NCI-H1694 (cell line): ENCODE results near the gene TMEM123.
"Not testable (repeated sequence)": the region's sequence is repeated elsewhere in the genome, so short reads cannot be mapped to it uniquely, and the experiment has no call there.

Experiments
- DNase-seq: peaks from one replicate; lab custom pipeline; 2025; lab: John Stamatoyannopoulos, UW

The TMEM123 gene

GRCh38 chr11:102448869-102449224 is 3.7 kb downstream of the TMEM123 start:
- DNase-seq, result no peak

DNA sequence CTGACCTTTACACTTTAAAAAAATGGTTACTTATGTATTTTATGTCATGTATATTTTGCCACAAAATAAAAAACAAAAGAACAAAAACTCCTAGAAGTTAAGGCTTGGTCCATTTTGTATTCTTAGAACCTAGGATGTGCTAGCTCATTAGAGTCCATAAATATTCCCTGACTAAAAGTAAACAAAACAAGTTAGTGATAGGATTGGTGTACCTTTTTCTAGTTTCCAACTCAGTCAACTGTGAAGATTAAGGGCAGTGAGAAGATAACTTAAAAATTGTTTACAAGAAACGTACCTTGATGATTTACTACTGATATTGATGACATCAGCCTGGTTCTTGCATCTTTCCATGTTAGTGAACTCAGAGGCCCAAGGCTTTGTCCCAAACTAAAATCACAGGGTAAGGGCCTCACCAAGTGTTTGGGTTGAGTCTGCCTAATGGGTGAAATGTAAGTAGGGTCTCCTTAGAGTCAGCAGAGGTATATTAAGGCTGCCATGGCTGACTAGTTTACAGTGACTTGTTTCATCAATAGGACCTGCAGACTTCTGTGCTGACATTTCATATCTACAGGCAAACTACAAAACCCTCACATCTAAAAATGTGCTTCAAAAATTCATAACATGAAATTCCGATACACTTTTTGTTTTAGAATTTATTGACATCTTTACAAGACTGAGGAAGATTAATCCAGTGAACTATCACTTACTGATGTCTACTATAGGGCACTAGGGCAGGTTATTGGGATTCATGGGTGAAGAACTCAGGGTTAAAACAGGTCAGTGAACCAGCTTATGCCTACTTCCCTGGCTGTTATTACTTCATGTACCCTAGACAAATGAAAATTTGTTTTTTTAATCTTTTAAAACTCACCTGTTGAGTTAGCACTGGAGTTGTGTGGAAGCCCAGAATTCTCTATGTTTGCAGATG is 4.4 kb downstream of the TMEM123 start:
- DNase-seq, result no peak

DNA sequence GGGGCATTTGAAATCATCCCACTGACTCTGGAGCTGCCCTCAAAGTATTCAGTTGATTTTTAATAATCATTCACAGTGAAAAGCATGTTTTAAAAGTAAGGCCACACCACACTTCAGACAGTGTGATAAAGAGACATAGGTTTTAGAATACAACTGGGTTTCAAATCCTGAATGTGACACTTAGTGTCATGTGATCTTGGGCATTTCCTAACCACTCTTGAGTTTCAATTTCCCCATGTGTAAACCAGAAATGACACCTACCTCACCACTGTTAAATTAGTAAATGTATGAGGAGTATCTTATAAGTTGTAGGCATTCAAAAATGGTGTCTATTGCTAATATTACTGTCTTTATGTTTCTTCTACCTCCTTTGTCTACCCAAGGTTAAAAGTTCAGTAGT is 5.4 kb downstream of the TMEM123 start:
- no peak for DNase-seq

- no peak for DNase-seq
Observed at GRCh38 chr11:102446606-102447005, 6.0 kb downstream of the TMEM123 start.

- not testable (repeated sequence) for DNase-seq
Observed at GRCh38 chr11:102444693-102445092, 7.9 kb downstream of the TMEM123 start.

DNA sequence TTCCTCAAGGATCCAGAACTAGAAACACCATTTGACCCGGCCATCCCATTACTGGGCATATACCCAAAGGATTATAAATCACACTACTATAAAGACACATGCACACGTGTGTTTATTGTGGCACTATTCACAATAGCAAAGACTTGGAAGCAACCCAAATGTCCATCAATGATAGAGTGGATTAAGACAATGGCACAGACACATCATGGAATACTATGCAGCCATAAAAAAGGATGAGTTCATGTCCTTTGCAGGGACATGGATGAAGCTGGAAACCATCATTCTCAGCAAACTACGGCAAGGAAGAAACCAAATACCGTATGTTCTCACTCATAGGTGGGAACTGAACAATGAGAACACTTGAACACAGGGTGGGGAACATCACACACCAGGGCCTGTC is 8.4 kb downstream of the TMEM123 start:
- DNase-seq, result not testable (repeated sequence)

GRCh38 chr11:102439063-102439363 is 13.6 kb downstream of the TMEM123 start:
- not testable (repeated sequence) for DNase-seq

DNA sequence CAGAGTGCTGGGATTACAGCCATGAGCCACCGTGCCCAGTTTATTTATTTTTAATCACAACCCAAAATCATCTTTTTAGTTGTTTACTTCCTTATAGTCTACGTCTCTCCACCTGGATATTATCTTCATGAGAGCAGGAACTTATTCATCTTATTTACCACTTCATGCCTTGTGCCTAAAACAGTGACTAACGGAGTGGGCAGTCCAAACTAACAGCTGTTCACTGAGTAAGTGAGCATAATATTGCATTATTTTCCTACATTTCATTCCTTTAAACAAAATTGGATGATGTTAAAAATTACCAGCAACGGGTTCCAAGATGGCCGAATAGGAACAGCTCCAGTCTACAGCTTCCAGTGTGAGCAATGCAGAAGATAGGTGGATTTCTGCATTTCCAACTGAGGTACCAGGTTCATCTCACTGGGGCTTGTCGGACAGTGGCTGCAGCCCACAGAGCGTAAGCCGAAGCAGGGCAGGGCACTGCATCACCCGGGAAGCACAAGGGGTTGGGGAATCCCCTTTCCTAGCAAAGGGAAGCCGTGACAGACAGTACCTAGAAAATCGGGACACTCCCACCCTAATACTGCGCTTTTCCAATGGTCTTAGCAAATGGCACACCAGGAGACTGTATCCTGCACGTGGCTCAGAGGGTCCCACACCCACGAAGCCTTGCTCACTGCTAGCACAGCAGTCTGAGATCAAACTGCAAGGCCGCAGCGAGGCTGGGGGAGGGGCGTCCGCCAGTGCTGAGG is 14.1 kb downstream of the TMEM123 start:
- DNase-seq, result no peak

- DNase-seq, result no peak
Observed at GRCh38 chr11:102437727-102438126, 14.8 kb downstream of the TMEM123 start.

DNA sequence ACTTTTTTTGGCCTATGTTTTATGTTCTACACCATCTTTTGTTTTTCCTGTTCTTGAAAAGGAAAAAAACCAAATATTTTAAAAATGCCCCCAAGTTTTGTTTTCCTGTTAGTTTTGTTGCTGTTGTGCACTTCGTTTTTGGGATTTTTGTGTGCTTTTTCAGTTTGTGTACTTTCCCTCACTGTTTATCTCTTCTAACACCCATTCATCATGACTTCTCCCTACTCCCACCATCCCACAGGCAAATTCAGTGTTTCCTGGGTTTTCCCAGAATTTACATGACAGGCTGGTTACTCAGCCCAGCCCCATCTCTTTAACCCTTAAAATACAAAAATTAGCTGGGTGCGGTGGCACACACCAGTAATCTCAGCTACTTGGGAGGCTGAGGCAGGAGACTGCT is 15.6 kb downstream of the TMEM123 start:
- no peak for DNase-seq

DNA sequence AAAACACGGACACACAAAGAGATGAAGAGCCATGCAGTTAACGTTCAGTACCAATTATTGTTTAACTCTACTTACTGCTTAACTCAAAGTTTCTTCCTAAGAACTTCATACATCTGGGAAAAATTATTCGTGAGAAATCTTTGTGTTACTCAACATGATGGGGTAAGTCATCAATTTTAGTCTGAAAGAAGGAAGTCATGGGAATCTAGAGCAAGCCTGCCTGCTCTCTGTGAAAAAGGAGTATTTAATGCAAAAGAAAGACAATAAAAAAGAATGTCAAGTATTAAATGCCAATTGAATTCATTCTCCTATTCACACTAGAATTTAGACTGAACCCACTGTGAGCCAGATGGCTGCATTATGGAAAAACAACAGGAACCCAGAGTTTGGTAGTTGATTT is 16.0 kb downstream of the TMEM123 start:
- no peak for DNase-seq

DNA sequence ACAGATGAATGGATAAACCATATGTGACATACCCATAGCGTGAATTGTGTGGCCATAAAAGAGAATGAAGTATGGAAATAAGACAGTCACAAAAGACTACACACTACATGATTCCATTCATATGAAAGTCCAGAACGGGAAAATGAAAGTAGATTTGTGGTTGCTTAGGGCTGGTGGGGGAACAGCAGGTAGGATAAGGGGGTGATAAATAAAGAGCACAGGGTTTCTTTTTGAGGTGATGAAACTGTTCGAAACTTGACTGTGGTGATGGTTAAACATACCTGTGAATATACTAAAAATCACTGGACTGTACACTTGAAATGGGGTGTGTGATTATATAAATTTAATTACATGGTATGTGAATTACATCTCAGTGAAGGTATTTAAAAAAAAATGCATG is 16.9 kb downstream of the TMEM123 start:
- DNase-seq, result no peak

GRCh38 chr11:102433571-102433970 is 19.0 kb downstream of the TMEM123 start:
- DNase-seq, result not testable (repeated sequence)

DNA sequence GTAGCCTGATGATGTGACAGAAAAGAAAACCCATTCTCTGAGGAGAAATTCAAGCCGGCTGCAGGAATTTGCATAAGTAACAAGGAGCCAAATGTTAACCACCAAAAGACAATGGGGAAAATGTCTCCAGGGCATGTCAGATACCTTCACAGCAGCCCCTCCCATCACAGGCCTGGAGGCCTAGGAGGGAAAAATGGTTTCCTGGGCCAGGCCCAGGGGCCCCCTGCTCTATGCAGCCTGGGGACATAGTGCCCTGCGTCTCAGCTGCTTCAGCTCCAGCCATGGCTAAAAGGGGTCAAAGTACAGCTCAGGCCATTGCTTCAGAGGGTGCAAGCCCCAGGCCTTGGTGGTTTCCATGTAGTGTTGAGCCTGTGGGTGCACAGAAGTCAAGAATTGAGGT is 20.0 kb downstream of the TMEM123 start:
- DNase-seq, result not testable (repeated sequence)

DNA sequence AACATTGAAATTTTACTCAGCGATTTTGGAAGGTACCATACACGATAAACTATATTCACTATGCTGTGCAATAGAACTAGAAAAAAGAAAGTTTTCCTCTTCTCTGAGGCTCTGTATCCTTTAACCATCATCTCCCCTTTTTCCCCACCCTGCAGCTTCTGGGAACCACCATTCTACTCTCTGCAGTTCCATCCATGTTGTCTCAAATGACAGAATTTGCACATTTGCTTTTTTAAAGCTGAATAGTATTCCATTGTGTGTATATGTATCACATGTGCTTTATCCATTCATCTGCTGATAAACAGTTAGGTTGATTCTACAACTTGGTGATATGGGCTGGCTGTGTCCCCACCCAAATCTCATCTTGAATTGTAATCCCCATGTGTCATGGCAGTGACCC is 21.2 kb downstream of the TMEM123 start:
- DNase-seq, result no peak

- no peak for DNase-seq
Observed at GRCh38 chr11:102430158-102430836, 22.3 kb downstream of the TMEM123 start.

- DNase-seq, result no peak
Observed at GRCh38 chr11:102429691-102430090, 22.9 kb downstream of the TMEM123 start.

GRCh38 chr11:102429226-102429625 is 23.3 kb downstream of the TMEM123 start:
- no peak for DNase-seq

- DNase-seq, result no peak
Observed at GRCh38 chr11:102428696-102429095, 23.9 kb downstream of the TMEM123 start.

DNA sequence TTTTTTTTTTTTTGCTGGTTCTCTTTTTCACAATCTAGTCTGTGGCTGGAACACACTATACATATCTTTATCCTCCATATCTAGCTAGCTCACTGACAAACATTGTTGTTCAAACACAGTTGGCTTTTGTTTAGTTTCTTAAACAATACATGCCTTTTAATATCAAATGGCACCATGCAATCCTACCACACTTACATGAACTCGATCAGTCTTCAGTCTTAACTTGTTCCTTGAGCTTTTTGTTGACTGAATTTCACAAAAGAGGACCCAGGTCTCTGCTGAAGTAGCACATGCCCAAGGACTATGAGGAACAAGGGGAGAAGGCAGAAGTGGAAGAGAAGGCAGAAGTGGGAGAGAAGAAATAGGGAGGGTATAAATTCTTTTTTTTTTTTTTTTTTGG is 25.5 kb downstream of the TMEM123 start:
- DNase-seq, result no peak

GRCh38 chr11:102426570-102426969 is 26.0 kb downstream of the TMEM123 start:
- DNase-seq, result no peak

DNA sequence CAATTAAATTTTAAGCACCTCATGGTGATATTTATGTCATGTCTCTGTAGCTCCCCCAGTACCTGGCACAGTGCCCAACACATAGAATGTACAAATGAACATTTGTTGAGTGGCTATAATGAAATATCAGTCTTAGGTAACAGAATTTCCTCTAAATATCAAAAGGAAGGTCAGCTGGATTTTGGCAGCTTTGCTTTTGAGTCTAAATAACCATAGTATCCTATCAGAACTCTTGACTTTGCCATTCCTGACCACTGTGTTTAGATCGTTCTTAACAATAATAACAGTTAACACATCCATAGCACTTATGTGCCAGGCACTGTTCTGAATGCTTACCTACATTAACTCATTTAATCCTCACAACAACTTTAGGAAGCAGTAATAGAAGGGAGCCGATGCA is 26.6 kb downstream of the TMEM123 start:
- no peak for DNase-seq

GRCh38 chr11:102423936-102424335 is 28.6 kb downstream of the TMEM123 start:
- DNase-seq, result no peak
